ELF-1 (cell line): Measurements from ENCODE around the gene MPO.

Experiments used
- DNase-seq: peaks from one replicate; pipeline ENCODE4 v3.0.0-alpha.2; 2016; ENCODE audit warnings: low read depth, low spot score

MPO gene

GRCh38 chr17:58319173-58320162 is 38.7 kb upstream of the MPO start:
- DNase-seq: no peak

DNA sequence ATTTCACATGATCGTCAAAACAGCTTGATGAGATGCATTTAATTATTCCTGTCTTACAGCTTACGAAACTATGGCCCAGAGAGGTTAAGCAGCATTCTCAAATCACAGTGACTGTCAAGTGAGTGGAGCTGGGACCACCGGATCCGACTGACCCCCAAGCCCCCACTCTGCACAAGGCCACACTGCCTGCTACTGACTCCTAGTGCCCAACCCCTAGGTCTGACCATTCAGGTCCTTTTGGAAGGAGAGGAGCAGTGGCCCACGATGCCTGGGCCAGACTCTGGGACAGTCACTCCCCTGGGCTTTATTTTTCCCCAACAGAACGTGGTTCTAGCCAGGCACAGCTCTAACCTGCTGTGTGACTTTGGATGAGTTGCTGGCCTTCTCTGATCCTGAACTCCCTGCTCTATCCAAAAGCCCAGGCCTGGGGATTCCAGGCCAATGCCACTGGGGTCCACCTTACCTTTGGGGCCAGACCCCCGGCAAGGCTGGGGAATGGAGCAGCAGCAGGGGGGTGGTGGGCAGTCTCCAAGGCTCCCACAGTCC is 38.0 kb upstream of the MPO start:
- DNase-seq: no peak

- no peak for DNase-seq
Observed at GRCh38 chr17:58318065-58318481, 37.3 kb upstream of the MPO start.

- DNase-seq: peak; percentile 83
Observed at GRCh38 chr17:58317421-58318064, 36.8 kb upstream of the MPO start.

- DNase-seq: no peak
Observed at GRCh38 chr17:58316260-58316960, 35.7 kb upstream of the MPO start.

- no peak for DNase-seq
Observed at GRCh38 chr17:58315750-58316149, 35.0 kb upstream of the MPO start.

DNA sequence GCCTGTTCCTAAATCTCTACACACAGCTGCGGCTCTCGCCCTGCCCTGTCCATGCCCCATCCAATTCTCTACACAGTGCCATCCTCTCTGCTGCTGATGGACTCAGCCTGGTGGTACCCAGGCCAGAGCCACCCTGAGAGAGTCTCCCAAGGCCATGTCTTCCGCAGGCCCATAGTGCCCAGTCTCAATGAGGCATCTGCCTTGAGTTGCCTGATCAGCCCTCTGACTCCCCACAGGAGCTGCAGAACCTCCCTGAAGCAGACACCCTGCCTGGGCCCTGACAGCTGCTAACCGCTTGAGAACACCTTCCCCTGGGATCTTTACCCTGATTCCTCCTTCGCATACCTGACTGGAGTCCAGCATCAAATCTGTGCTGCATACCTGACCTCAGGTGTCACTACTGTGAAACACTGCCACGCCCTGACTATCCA is 34.6 kb upstream of the MPO start:
- DNase-seq: no peak

- no peak for DNase-seq
Observed at GRCh38 chr17:58314706-58315015, 33.9 kb upstream of the MPO start.

DNA sequence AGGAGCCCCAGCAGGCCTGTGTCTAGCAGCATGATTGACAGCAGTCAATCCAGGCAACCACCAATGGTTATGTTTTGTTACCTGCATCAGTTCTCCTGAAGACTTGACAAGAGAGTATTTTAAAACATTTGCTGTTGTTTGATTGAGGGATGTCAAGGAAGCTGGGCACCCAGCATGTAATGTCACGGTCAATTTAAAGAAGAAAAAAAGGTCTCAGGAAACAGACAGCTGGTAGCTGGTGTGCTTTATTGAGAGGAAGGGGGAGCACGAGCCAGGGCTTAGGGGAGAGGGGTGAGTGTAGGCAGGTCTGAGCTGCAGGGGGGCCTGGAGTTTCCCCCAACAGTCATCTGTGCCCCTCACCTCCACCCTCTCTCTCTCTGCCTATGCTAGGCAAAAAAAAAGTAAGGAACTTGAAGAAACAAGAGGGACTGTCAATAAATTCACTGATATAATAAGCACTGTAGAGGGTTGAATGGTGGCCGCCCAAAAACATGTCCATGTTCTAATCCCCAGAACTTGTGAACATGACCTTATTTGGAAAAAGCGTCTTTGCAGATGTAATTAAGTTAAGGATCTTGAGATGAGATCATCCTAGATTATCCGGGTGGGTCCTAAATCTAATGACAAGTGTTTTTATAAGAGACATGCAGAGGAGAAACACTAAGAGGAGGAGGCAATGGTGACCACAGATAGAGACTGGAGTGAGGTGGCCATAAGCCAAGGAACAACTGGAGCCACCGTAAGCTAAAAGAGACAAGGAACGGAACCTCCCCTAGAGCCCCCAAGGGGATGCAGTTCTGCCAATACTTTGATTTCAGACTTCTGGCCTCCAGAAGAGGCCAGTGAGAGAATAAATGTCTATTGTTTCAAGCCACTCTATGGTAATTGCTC is 33.3 kb upstream of the MPO start:
- no peak for DNase-seq

DNA sequence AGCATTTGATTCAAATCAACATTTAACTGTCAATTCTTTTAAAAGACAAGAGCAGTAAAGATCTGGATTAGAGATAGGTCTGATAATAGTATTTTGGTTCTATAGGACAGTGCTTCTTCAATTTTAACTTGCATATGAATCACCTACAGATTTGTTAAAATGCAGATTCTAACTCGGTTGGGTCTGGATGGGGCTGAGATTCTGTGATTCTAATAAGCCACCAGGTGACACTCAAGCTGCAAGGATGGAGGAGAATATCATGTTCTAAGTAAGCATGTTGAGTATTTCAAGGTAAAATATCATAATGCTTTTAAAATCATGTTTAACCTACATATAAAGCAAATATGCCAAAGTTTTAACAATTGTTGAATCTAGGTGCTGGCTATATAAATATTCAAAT is 32.1 kb upstream of the MPO start:
- no peak for DNase-seq

DNA sequence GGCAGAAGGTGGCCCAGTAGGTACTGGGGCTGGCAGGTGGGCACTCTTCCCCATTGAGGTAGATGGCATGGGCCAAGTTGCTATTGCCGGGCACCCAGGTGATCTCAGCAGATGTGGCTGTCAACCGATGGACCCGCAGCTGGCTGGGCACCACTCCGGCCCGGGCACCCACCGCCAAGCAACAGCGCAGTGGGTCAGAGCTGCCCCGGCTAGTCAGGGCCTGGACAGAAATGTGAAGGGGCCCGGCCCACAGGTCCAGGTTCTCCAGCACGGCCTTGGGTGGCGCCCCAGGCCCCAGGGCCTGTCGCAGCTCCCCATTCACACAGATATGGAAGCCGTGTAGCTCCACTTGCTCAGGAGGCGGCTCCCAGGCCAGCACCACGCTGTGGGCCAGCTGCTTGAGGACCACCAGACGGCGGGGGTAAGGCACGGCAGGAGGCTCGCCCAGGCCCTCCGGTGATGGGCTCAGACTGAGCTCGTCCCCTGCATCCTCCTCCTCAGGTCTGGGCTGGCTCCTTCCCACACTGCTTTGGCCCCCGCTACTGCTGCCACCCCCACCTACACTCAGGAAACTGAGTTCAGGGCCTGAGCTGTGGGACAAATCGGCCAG is 31.4 kb upstream of the MPO start:
- DNase-seq: no peak

- no peak for DNase-seq
Observed at GRCh38 chr17:58311429-58311894, 30.7 kb upstream of the MPO start.

DNA sequence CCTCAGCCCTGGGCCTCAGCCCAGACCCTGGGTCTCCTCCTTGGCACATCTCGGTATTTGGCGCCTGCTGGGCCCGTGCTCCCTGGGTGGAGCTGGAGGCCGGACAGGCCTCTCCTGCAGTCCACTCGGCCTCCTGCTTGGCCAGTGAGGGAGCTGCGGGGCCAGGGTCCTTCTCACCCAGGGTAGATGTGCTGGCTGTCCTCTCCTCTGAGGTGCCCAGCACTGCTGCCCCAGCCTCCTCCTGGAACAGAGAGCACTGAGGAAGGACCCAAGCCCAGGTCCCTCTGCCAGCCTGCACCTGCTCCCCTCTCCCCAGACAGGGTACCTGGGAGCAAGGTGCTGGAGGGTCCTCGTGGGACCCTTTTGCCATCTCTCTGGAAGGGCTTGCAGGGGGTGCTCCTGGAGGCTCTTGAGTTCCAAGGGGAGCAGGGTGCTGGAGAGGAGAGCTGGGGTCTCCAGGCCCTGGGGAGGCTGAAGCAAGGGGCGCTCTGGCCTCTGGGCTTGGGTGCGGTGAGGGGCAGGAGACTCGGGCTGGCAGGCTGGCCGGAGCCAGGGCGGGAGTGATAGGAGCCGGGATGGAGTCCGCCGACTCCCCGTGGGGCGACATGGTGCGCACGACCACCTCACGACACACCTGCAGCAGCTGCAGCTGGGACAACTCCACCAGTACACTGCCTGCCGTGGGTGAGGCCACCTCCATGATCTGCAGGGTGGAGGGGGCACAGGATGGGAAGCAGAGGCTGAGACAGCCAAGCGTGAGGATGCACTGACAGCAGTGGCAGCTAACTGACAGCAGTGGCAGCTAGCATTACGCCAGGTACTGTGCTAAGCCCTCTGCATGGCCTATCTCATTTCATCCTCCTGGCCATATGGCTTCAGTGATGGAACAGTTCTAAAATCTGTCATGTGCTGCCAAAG is 30.0 kb upstream of the MPO start:
- no peak for DNase-seq

- no peak for DNase-seq
Observed at GRCh38 chr17:58309918-58310259, 29.2 kb upstream of the MPO start.

DNA sequence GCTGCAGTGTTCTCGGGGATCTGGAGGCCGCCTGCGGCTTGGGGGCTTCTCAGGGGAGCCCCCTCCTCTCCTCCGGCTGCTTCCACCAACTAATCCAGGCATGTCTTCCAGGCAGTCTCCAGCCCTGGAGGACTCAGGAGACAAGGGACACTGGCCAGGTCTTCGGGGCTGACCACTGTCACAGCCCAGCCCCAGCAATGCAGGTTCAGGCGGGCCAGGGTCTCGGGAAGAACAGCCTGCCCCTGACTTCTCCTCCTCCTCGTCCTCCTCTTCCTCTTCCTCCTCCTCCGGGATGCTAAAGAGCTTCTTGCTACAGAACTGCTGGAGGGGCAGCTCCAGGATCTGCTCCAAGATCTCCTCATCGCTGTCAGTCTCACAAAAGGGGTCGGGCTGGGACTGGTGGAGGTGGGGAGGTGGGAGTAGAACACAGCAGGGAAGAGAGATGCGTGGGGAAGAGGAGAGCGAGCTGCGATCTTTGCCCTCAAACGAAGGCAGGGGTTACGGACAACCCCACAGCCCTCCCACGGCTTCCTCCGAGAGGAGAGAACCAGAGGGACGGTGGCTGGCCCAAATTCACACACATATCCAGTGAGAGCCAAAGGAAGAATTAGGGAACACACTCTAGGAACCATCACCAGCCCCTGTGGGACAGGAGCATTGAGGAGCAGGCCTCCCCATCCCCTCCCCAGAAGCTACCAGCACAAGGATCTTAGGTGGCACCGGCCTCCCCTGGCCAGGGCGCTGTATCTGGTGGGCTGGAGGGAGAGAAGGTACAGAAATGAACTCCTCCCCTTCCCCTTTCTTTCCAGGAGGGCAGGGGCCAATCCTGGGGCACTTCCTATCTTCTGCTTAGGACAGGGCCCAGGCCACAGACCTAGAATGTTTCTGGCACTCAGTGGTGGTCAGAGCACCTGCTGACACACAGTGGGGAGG is 28.5 kb upstream of the MPO start:
- DNase-seq: no peak

- peak; percentile 74 for DNase-seq
Observed at GRCh38 chr17:58308173-58308984, 27.6 kb upstream of the MPO start.

DNA sequence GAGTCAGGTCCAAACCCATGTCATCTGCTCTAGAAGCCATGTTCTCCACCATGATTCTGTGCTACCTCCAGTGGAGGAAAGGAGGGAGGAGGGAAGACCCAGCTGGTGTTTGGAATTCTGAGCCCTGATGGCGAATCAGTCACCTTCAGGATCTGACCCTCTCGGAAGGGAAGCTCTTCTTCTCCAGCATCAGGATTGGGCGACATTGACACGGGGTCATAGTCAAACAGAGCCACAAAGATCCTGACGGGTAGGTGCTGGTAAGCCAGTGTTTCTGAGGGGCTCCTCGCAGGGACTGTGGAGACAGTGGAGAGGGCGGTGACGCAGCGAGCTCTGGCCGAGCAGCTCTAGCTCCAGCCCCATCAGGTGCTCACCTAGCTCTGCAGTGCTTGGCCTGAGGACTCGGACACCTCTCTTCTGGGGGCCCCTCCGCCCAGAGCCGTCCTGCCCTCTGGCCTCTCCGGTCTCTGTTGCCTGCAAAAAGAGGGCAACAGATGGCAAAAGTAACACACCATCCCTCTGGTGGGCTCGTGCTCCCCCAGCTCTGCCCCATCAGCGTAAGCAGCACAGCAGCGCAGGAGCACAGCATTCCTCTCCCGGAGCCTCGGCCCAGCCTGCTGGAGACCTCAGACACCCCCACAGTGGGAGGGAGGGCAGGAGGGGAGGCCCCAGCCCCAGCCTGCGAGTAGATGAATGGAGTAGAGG is 26.9 kb upstream of the MPO start:
- DNase-seq: no peak
